Activated CD4-positive, alpha-beta T cell treated with anti-CD3 and anti-CD28 coated beads, Interleukin-2, amount 50 U/mL, for 4 hours (primary cell): ENCODE measurements around the gene EPHA1.
"Not testable (repeated sequence)": the region's sequence is repeated elsewhere in the genome, so short reads cannot be mapped to it uniquely, and the experiment has no call there.

Source experiments
- DNase-seq, 2 experiments: peaks; one replicate each; pipeline ENCODE4 v3.0.0-alpha.2; 2020

The EPHA1 gene

DNA sequence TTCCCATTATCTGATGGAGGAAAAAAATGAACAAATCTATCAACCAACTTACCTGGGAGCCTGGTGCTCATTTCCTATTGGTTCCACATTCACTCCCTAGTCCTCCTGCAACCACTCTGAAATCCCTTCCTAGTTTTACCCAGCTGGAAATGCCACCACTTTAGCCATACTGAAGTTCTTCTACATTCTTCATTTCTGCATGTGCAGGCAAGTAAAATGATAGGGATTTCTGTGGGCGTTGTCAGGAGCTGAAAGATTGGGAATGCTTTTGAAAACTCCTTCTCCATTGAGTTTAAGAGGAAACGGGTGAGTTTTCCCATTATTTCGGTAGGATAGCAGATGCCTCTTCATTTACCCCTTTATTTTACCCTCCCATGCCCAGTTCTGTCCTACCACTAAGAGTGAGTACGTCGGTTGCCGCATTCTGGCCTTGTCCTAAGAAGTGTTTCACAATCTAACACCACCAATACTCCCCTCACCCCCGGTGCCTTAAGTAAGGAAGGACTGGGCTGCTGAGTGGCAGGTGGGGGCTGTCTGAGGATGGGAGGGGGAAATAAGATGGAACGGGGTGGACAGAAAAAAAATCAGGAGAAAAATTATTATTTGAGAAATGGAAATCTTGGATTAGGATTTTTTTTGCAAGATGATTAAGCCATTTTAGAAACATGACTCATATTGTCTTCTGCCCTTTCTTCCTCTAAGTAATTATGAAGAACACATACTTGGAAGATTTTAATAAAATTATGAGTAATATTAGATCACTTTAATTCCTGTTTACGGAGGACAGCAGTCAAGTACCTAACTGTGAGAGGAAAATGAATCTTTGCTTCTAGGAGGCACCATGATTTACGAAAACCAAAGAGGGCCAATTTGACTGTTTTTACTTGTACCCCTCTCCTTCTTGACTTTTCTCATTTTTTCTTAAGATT, 21.4 kb upstream of the EPHA1 start:
- DNase-seq: no peak

DNA sequence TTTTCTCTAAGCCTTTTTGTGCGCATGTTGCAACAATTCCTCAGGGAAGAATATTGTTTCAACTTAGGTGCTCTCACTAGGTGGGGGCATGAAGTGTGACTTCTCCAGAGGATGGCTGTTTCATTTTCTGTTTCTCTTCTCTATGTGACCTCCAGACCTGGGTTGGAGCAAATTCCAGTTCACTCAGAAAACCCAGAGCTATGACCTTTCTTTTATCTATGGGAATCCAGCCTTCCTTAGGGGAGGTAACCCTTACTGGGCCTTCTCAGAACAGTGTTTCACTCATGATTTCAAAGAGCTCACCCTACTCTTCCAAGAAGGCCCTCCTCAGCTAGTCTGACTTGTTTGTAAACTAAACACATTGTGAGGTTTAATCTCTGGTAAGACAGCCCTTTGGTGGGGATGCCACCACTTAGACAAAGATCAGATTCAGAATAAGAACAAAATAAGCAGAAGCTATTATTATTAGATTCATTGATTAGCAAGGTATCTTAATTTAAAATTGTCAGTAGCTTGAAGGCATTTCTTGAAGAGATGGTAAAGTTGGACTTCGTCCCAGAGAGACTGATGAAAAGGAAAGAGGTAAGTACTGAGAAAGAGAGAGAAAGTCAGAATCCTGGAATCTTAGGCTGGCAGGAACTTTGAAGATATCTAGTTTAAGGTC, 18.0 kb upstream of the EPHA1 start:
- DNase-seq: no peak

DNA sequence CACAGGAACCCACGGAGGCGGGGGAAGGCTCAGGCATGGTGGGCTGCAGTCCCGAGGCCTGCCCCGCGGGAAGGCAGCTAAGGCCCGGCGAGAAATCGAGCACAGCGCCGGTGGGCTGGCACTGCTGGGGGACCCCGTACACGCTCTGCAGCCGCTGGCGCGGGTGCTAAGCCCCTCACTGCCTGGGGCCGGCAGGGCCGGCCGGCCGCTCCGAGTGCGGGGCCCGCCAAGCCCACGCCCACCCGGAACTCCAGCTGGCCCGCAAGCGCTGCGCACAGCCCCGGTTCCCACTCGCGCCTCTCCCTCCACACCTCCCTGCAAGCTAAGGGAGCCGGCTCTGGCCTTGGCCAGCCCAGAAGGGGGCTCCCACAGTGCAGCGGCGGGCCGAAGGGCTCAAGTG, 15.8 kb upstream of the EPHA1 start:
- DNase-seq: not testable (repeated sequence)

DNA sequence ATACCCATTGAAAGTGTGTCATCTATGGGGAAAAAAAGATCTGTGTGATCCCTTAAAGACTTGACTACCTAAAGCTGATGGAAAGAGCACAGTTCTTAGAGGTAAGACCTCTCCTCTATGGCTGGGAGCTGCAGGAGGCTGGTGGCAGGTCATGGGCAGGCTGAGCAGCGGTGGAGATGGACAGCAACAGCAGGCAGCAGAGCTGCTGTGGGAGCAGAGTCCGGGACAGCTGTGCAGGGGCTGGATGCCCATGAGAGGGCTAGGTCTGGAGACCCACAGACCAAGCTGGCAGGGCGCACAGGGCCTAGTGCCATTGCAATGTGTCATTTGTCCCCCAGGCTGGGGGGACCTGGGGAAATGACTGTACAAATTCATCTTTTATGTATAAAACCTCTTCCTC, 13.4 kb upstream of the EPHA1 start:
- no peak for DNase-seq

DNA sequence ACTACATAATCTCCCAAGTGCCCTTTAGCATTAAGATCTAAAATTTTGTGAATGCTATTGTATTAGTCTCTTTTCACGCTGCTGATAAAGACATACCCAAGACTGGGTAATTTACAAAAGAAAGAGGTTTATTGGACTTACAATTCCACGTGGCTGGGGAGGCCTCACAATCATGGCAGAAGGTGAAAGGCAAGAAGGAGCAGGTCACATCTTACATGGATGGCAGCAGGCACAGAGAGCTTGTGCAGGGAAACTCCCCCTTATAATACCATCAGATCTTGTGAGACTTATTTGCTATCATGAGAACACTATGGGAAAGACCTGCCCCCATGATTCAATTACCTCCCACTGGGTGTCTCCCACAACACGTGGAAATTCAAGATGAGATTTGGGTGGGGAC, 12.0 kb upstream of the EPHA1 start:
- DNase-seq: not testable (repeated sequence)

DNA sequence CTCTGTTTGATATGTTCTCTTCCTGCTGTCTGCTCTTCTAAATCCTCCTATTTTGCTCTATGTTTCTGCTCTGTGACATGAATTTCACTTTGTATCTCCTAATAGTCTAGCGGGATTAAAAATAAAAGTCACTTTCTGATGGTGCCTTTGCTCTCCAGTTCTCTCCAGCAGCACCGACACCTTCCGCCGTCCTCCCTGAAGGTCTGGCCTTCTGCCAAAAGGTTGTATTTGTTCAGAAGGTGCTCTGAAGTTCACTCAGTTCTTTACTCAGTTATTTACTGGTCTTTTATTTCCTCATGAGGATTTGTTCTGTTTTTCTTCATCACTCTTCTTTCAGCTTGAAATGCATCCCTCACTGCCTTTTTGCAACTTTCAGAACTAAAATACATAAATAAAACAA, 11.2 kb upstream of the EPHA1 start:
- DNase-seq: no peak

DNA sequence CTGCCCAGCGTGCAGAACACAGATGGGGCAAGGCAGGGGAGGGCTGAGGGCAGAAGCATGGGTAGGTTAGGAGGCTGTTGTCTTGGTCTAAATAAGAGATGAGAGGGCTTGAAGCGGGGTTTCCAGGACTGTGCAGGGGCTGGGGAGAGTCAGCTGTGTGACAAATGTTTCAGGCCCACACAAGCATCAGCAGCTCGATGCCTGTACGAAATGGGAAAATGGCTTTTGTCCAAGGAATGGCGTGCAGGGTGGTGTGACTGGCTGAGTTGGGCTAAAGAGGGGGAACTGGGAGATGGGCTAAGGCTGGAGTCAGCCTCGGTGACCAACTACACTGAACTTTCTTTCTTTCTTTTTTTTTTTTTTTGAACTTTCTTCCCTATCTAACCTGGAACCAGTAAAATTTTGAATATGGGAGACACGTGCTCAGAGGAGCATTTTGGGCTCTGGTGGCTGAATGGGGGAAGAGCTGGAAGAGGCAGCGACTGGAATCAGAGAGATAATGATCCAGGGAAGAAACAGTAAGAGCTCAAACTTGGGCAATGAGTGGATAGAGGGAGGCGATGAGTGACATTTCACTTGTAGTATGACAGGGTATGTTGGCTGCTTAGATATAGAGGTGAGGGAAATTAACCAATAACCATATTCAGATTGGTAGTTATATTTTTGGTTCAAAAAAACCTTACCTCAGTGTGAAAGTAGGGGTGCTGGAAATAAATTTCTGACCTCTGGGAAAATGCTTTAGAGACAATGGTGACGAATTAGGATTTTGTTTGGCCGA, 10.2 kb upstream of the EPHA1 start:
- no peak for DNase-seq

DNA sequence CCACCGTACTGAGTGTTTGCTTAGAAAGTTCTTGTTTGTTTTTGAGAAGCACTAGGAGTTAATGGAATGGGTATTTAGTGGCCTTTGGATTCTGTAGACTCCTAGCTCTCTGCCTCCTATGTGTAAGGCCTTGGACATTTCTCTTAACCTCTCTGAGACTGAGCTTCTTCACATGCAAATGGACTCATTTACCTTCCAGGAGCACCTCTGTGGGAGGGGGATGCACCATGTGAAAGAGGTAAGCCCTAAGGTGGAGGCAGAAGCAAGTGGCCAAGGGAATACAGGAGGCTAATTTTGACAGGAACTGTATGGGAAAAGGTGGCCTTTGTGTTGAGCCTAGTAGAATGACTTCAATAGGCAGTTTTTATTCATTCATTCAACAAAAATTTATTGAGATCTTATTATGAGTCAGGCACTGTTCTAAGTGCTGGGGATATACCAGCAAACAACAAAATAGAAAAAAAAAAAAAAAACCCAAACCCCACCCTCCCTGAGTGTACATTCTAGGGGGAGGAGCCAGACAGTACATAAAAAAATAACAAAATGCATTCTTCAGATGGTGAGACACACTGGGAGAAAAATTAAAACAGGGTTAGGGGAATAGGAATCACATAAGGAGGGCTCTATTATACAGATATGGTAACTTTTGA, 9.2 kb upstream of the EPHA1 start:
- DNase-seq: no peak

DNA sequence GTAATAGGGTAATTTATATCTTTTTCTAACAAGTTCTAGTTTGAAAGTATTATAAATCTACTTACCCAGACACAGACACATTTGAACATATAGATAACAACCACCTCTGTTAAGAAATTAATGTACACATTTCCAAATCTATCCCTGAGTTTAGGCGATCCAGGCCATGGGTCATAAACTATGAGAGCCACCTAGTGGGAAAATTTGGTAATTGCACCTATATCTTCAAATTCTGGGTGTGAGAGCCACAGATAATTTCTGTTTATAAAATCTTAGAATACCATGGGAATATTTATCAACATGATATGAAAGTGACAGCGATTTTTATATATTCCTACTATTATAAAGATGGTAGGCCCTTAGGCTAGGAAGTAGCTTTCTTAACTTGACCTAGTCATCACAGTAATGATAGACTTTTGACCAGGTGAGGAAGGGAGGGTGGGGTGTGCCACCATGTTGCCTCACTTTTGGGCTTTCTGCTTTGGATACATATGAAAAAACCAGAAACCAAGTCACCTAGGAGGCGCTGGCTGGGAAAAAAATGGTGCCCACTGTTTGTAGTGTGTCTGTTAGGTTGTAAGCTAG, 8.0 kb upstream of the EPHA1 start:
- DNase-seq: no peak

DNA sequence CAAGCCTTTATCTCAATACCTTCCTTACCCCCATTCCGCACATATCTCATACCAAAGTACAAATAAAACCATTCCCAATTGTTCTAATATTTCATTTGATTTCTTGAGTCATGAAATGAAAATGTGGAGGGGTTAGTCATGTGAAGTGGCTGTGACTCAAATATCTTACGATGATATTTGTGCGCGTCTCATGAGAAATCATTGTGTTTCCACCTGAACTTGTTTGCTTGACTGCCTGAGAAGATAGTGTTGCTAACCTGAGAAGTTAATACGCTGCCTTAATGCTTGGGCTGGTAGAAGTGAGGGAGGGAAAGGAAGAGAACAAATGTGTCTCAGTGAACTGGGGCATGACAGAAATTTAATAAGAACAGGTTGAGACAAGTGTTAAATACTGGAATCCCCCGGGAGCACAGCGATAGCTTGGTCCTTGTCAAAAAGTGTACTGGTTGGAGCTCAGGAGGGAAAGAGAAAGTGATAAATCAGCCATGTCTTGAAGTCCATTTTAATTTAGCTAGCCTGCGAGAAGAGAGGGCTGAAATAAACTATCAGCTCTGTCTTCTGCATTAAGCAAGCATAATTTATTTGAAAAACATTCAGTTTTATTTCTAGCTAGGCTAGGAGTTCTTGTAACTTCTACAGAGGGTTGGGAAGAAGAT, 7.2 kb upstream of the EPHA1 start:
- no peak for DNase-seq

DNA sequence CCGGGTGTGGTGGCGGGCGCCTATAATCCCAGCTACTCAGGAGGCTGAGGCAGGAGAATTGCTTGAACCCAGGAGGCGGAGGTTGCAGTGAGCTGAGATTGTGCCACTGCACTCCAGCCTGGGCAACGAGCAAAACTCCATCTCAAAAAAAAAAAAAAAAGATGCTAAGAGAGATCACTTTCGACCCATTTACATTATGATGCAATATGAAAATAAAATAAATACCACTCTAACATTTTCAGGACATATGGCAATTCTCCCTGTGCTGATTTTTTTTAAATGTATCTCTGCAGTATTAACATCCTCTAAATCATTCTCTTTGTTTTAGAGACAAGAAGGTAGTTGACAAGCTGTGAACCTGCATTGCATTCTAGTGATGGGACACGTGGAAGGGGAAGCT, 6.6 kb upstream of the EPHA1 start:
- not testable (repeated sequence) for DNase-seq

DNA sequence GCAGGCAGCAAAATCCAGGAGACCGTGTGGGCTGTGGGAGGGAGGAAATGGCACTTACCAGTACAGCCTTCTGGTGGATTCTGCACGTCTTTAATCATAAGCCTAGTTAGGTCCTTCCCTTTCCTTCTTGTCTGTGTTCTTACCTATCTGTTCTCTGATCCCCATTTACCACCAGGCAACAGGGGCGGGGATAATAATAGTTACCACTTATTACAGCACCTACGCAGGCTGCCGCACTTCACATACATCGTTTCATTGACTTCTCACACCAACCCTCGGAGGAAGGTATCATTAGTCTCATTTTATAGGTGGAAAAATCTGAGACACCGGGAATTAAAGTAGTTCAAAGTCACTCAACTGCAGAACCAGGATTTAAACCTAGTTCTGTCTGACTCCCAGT, 4.5 kb upstream of the EPHA1 start:
- DNase-seq: no peak

DNA sequence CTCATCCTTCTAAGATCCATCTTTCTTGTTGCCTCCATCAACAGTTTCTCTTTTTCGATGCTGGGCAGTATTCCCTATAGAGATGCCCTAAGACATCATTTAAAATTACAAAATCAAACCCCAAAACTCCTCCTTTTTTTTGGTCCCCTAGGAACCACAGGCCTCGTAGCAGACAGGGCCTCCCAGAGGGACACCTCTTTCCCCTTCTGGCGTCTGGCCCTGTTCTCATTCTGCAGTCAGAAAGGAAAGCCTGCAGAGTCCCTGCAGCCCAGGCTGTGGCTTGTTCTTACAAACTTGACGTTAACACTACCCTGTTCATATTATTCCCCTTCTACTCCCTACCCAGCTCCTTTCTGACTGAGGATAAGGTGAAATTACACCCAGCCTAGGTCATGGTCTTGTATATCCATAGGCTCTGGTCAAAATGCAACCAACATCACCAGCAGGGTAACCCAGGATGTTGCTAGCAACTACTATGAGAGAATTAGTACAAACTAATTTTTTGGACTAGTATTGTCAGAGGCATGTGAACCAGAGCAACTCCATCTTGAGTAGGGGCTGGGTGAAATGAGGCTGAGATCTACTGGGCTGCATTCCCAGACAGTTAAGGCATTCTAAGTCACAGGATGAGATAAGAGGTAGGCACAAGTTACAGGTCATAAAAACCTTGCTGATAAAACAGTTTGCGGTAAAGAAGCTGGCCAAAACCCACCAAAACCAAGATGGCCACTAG, 3.5 kb upstream of the EPHA1 start:
- no peak for DNase-seq

DNA sequence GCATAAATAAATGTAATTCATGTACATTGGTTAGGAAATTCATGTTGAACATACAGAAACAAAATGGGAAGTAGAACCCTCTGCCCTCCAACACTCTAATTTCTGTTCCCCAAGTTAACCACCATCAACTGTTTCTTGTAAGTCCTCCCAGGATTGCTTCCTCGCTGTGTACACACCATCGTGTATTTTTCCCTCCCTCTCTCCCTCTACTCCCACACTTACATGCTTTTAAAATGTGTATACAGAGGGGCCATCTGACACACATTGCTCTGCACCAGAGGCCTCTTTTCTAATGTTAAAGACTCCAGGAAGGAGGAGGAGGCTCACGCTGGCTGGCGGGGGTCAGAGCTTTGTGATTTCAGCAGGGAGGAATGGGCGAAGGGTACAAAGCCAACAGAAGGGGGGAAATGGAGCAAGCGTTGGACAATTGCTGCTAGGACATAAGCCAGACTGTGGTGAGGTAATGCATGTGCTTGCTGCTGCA, 1.9 kb upstream of the EPHA1 start:
- no peak for DNase-seq

DNA sequence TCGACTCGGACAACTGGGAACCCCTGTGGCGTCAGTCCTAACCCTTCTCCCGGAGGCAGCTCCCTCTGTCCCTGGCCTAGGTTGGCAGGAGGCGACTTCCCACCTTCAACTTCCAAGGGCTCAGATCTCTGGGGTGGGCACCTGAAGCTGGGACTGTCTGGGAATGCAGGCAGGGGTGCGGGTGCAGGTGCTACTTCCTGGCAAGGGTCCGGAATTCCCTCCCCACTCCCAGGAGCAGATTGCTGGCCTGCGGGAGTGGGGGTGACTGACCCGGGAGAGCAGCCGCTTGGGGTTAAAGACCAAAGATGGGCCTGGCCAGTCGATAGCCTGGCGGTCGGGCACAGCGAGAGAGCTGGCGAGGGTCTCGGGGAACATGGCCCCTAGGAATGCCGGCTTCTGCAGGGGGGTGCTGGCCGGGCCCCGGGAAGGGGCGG, 387 bp downstream of the EPHA1 start:
- no peak for DNase-seq

DNA sequence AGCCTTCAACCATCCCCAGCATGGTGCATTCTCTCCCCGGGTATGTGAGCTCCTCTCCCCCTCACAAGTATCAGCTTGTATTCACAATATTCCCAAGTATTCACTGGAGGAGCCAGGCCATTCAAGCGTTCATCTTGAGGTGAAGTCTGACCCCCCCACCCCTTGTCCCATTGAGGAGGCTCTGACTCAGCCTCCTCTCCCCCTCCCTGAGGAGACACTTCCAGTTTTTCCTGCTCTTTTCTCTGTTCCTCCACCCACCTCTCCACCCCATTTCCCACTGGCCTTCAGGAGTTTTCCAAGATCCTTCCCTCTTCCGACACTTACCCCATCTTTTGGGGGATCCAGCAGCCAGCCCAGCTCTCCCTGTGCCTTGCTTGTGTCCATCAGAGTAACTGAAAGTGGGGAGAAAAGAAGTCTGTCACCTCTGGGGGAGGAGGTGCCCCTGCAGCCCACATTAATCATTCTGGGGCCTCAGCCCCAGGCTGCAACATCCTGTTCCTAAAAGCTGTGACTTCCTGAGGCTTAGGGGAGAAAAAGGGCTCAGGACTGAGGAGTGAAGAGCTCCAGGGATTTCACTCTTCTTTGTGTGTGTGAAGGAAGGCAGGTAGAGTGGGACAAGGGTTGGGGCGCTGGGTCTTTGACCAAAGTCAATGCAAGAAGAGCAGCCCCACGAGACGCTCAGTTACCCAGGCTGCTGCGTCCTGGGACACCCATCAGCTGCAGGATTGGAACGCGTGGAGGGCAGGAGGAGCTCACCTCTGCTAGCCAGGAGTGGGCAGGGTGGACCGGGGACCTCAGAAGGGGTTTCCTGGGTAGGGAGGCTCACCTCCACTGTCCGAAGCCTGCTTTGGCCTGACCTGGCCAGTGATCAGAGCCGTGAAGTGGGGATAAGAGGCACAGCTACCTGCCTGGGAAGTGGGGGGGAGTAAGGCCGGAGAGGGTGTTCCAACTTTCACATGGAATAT, 1.1 kb downstream of the EPHA1 start:
- no peak for DNase-seq

DNA sequence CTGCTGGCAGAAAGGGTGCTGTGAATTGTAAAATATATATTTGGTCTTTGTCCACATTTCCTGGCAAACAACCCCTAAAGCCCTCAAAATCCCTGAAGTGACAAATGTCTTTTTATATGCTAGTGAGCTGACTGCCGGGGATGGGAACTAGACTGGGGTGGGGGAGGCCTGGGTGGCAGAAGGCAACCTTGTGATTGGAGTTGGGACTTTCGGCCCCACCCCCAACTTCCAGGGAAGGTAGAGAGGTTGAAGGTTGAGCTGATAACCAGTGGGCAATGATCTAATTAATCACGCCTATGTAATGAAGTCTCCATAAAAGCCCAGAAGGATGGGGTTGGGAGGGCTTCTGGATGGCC, 2.7 kb downstream of the EPHA1 start:
- no peak for DNase-seq

DNA sequence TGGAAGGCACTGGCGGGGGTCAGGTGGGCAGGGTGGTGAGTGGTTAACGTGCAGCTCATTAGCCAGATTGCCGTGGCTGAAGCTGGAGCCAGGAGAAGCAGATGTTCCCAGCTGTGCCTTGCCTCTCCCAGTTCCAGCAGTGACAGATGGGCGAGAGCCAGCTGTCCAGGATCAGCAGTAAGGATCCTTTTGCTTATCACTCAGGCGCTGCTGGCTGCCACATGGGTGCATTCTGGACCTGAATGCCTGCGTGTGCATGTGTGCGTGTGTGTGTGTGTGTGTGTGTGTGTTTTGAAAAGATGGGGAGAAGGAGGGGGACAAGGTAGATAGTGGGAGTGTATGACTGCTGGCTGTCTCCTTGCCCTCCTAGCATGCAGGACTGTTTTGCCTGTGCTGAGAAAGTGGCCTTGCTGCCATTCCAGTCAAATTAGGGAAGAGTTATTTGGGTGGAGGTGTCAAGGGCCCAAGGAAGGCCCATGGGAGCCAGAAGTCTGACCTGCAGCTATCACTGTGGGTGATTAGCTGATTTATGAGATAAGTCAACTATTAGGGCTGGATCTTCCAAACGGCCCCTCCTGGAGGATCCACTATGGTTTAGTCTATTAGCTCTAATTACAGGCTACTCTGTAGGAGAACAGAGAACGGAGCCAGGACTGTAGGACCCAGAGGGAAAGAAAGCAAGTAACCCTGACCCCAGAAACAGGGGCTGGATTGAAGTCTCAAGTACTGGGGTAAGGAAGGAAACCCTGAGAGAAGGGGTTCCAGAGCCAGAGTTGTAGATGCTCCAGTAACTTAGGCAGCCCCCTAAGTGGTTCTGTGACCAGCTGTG, 3.3 kb downstream of the EPHA1 start:
- no peak for DNase-seq

DNA sequence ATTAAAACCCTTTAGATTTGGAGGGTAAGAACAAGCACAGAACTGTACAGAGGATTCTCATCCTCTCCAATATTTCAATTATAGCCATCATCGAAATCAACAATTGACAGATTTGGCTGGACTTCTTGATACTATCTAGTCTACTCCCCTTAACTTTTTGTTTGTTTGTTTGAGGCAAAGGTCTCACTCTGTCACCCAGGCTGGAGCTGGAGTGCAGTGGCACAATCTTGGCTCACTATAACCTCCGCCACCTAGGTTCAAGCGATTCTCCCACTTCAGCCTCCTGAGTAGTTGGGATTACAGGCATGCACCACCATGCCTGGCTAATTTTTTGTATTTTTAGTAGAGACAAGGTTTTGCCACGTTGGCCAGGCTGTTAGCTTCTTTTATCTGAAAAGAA, 6.4 kb downstream of the EPHA1 start:
- DNase-seq: not testable (repeated sequence)
